AG10803 (cell line): ENCODE data around the gene CYB5R4.

Experiments
- DNase-seq: peaks from one replicate; pipeline ENCODE4 v3.0.0; 2010; ENCODE audit warnings: low read depth
- H3K4me3 ChIP-seq: 2 replicates; pipeline ENCODE4 v1.5.1; 2011; ENCODE audit warnings: mild to moderate bottlenecking, low read length, control low read depth
- TF ChIP-seq, protein P1 (sequence below): conservative IDR thresholded peaks from 2 replicates; pipeline ENCODE4 v1.5.1; 2011; ENCODE audit warnings: mild to moderate bottlenecking, low read length, control low read depth, inconsistent platforms

Gene CYB5R4

DNA sequence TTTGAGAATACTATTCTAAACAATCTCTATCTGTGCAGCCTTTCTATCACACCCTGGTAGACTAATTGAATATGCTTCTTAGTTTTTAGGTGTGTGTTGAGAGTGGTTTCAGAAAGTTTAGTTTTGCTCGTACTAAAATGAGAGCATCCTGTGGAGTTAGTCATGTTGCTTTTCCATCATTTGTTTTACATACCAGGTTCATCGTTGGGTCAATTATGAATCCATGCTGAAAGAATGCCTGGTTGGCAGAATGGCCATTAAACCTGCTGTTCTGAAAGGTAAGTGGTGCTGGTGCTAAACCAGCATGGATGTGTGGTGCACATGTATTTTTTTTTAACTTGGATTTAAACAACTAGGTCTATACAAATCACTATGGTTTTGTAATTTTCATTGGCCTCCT, 49.3 kb downstream of the CYB5R4 start:
- H3K4me3 ChIP-seq: no peak overlapping the region
- TF ChIP-seq, protein P1, sequence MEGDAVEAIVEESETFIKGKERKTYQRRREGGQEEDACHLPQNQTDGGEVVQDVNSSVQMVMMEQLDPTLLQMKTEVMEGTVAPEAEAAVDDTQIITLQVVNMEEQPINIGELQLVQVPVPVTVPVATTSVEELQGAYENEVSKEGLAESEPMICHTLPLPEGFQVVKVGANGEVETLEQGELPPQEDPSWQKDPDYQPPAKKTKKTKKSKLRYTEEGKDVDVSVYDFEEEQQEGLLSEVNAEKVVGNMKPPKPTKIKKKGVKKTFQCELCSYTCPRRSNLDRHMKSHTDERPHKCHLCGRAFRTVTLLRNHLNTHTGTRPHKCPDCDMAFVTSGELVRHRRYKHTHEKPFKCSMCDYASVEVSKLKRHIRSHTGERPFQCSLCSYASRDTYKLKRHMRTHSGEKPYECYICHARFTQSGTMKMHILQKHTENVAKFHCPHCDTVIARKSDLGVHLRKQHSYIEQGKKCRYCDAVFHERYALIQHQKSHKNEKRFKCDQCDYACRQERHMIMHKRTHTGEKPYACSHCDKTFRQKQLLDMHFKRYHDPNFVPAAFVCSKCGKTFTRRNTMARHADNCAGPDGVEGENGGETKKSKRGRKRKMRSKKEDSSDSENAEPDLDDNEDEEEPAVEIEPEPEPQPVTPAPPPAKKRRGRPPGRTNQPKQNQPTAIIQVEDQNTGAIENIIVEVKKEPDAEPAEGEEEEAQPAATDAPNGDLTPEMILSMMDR: no peak
- peak; percentile 3 for DNase-seq

DNA sequence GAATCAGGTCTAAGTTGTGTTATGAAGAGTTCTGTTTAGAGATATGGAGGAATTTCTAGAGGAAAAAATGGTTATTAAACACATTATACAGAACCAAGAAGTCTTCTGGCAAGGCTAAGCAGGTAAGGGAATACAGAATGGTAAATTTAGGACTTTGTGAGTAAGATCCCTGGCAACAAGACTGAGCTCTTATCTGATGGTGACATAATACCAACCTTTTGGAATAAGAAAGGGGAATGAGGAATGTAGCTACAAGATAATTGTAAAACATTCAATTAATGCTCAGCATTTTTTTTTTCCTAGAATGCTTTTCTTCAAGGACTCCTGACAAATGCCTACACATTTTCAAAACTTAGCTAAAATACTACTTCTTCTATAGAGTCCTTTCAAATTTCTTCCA, 51.8 kb downstream of the CYB5R4 start:
- H3K4me3 ChIP-seq: no peak overlapping the region
- TF ChIP-seq, protein P1: no peak
- DNase-seq: no peak

DNA sequence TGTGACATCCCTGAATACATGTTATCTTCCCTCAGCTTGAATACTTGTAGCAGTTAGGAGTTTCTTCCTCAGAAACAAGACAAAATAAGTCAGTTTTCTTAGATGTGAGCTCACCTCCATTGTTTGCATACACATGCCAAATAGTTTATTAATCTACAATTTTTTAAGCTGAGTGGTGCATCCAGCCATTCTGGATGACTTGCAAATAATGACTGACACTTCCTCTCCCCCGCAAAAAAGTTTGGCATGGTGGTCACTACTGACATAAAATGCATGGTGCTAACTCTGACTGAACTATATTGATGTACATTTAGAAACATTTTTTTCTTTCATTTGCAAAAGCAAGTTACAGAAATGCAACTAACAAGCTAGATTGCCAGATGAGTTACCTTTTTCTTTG, 55.5 kb downstream of the CYB5R4 start:
- no peak overlapping the region for H3K4me3 ChIP-seq
- TF ChIP-seq, protein P1: no peak
- DNase-seq: no peak

DNA sequence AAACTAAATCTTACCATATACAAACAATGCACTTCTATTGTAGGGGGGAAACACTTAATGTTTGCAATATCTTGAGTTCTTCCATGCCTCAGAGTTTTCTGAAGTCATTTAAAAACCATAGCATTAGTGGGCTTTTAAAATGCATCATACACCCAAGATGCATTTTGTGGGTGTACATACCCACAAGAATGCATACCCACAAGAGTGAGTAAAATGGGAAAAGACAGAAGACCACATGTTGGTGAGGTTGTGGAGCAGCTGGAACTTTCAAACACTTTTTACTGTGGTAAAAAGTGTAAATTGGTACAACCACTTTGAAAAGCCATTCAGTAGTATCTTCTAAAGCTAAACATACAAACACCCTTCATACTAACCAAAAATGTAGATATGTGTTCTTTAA, 57.5 kb downstream of the CYB5R4 start:
- no peak overlapping the region for H3K4me3 ChIP-seq
- TF ChIP-seq, protein P1: no peak
- DNase-seq: peak; percentile 21

- no peak overlapping the region for H3K4me3 ChIP-seq
- peak; percentile 83 for DNase-seq
- TF ChIP-seq, protein P1: no peak
Observed at GRCh38 chr6:83920017-83920416, 60.5 kb downstream of the CYB5R4 start.

GRCh38 chr6:83921315-83921714, 61.8 kb downstream of the CYB5R4 start:
- TF ChIP-seq, protein P1: no peak
- H3K4me3 ChIP-seq: no peak overlapping the region
- no peak for DNase-seq

GRCh38 chr6:83927470-83927869, 68.0 kb downstream of the CYB5R4 start:
- no peak for DNase-seq
- TF ChIP-seq, protein P1: no peak
- H3K4me3 ChIP-seq: no peak overlapping the region
